Iris pigment epithelial cell (primary cell): ENCODE results near the gene USP53.
"Not testable (repeated sequence)": the region's sequence is repeated elsewhere in the genome, so short reads cannot be mapped to it uniquely, and the experiment has no call there.

ENCODE experiments used
- DNase-seq: peaks from one replicate; pipeline ENCODE4 v3.0.0-alpha.2; 2011; ENCODE audit warnings: low read depth

The USP53 gene

GRCh38 chr4:119212234-119212963, at the start of gene USP53:
TSS of gene USP53 (plus strand) at chr4:119212713. CDS start at chr4:119239760, 27,047 bp downstream.
- peak; percentile 99 for DNase-seq

GRCh38 chr4:119165767-119166166, 46.7 kb upstream of the USP53 start:
- no peak for DNase-seq

DNA sequence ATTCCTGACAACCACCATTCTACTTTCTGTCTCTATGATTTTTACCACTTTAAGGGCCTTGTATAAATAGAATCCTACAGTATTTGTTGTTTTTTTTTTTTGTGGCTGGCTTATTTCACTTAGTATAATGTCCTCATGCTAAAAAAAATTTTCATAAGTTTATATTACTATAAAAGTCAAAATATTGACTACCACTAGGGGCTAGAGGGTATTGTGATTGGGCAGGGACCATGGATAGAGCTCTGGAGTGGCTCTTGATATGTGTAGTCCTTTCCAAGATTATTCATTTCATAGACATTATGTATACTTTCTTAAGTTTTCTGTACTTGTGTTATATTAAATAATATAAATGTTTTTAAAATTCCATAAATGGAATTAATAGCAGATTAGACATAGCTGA, 42.3 kb upstream of the USP53 start:
- no peak for DNase-seq

- DNase-seq, result no peak
Observed at GRCh38 chr4:119172223-119172622, 40.3 kb upstream of the USP53 start.

DNA sequence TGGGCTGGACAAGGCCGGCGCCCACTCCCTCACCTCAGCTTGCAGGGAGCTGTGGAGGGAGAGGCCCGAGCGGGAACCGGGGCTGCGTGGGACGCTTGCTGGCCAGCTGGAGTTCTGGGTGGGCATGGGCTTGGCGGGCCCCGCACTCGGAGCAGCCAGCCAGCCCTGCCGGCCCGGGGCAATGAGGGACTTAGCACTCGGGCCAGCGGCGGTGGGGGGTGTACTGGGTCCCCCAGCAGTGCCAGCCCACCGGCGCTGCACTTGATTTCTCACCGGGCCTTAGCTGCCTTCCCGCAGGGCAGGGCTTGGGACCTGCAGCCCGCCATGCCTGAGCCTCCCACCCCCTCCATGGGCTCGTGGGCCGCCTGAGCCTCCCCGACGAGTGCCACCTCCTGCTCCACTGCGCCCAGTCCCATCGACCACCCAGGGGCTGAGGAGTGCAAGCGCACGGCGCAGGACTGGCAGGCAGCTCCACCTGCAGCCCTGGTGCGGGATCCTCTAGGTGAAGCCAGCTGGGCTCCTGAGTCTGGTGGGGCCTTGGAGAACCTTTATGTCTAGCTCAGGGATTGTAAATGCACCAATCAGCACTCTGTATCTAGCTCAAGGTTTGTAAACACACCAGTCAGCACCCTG, 38.7 kb upstream of the USP53 start:
- not testable (repeated sequence) for DNase-seq

DNA sequence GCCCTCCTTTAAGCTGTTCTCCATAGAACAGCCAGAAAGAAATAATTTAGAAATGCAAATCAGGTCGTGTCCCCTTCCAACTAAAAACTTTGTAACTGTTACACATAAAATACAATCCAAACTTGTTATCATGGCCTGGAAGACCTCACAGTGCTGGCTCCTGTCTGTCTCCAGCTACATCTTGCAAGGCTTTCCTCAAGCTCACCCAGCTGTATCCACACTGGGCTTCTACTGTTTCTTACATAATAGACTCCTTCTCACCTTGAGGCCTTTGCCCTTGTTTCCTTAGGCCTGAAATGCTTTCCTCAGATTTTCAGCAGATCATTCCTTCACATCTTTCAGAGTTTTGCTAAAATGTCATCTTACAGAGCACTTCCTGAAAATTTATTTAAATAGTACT, 33.5 kb upstream of the USP53 start:
- no peak for DNase-seq

DNA sequence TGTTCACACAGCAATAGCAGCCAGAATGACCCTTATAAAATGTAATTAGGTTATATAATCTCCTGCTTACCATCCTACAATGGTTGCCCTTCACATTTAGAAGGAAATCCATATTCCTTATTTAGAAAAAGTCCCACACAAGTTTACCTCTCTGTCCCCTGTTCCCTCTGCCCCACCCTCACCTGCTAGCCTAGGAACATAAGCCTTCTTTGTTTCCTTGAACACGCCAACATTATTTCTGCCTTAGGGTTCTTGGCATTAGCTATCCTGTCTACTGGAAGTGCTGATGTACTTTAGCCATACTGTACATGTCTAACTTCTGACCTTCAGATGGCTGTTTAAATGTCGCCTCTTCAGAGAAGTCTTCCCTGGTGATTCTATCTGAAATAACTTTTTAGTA, 28.4 kb upstream of the USP53 start:
- DNase-seq, result no peak

- DNase-seq, result peak; percentile 73
Observed at GRCh38 chr4:119189638-119190037, 22.9 kb upstream of the USP53 start.

GRCh38 chr4:119190354-119190753, 22.2 kb upstream of the USP53 start:
- DNase-seq, result no peak

- DNase-seq, result no peak
Observed at GRCh38 chr4:119191505-119191904, 21.0 kb upstream of the USP53 start.

DNA sequence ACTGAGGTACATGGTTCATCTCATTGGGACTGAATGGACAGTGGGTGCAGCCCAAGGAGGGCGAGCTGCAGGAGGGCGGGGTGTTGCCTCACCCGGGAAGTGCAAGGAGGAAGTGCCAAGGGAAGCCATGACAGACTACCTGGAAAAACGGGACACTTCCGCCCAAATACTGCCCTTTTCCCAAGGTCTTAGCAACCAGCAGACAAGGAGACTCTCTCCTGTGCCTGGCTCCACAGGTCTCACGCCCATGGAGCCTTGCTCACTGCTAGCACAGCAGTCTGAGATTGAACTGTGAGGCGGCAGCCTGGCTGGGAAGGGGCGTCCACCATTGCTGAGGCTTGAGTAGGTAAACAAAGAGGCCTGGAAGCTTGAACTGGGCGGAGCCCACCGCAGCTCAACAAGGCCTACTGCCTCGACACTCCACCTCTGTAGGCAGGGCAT, 14.7 kb upstream of the USP53 start:
- DNase-seq, result no peak

GRCh38 chr4:119204916-119205315, 7.6 kb upstream of the USP53 start:
- peak; percentile 61 for DNase-seq

DNA sequence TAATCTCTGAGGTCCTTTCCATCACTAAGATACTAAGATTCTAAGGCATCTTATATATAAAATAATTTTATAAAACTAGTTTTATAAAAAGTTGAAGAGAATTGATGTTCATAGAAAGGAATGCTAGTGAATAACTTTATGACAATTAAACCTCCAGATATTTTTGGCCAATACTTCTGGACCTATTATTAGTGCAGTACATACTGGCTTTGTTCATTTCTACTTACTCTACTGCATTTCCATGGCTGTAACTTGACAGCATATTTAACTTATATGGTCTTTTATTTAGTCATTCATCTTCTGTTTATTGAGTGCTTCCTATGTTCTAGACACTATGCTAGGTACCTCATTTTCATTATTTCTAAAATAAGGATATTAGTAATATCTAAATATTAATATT, 6.8 kb upstream of the USP53 start:
- no peak for DNase-seq

- DNase-seq, result peak; percentile 57
Observed at GRCh38 chr4:119206178-119206577, 6.3 kb upstream of the USP53 start.

- peak; percentile 84 for DNase-seq
Observed at GRCh38 chr4:119207051-119207450, 5.5 kb upstream of the USP53 start.

GRCh38 chr4:119209077-119209476, 3.4 kb upstream of the USP53 start:
- DNase-seq, result peak; percentile 96

- DNase-seq, result no peak
Observed at GRCh38 chr4:119209586-119209985, 2.9 kb upstream of the USP53 start.

DNA sequence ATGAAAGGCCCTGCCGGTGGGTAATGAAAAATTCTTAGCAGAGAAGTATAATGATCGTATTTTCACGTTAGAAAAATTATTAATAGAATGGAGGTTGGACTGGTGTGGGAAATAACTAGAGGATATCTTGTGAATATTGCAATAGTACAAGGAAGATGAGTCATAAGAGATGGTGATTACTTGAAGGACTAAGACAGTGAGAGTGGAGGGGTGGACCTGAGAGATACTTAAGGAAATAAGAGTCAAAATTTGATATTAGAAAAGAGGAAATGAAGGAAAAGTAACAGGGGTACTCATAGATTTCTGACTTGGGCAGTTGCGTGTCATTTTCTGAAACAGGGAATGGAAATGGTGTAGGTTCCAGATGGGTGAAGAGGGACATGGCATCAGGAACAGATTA, 1.7 kb upstream of the USP53 start:
- DNase-seq, result peak; percentile 84

DNA sequence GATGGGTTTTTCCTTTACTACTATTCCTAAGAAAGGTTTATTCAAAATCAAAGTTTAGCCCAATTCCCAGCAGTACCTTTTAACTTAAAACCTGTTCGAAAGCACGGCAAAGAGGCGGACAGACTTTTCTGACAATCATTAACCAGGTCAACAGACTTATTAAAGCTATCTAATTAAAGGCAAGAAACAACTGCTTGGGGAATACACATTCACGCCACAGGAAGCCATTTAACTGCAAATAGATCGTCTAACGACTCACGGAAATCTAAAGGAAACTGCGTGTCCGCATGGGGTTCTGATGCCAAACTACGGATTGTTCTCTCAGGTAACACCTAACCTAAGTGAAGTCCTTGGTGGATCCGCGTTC, 663 bp upstream of the USP53 start:
- no peak for DNase-seq

- peak; percentile 93 for DNase-seq
Observed at GRCh38 chr4:119212964-119213606, 572 bp downstream of the USP53 start.

GRCh38 chr4:119218093-119218492, 5.6 kb downstream of the USP53 start:
- DNase-seq, result no peak

- no peak for DNase-seq
Observed at GRCh38 chr4:119221412-119221811, 8.9 kb downstream of the USP53 start.

DNA sequence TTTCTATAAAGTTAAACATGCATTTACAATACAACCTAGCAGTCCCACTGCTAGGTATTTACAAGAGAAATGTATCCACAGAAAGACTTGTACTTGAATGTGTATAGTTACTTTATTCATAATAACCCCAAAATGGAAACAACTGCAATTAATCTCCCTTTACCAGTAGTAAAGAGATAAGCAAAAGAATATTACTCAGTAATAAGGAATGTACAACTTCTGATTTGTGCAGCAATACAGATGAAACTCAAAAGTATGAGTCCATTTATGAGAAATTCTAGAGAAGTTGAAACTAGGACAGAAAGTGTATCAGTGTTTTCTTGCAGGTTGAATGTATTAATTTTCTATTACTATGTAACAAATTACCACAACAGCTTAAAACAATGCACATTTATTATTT, 15.2 kb downstream of the USP53 start:
- DNase-seq, result peak; percentile 54
